Measurements from ENCODE around the gene TBC1D5.

The TBC1D5 gene

DNA sequence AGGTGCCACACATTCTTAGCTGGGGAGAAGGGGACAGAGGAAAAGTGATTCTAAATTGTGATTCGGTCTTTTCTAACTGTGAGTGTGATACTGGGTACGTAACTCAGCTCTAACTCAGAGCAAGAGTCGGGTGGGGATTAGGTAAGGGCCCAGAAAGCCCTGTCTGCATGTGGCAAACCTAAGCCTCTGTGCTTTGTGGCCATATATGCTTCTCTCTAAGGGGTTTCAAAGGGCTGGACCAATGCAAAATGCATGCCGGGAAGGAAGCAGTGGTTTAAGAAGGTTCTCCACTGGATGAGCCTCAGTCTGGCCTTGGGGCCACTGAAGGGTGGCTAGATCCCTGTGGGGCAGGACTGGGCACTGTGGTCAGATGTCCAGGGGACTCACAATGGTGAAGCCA lies 581.8 kb downstream of the TBC1D5 start:
- DNase-seq (ENCODE audit: low spot score), result no peak

DNA sequence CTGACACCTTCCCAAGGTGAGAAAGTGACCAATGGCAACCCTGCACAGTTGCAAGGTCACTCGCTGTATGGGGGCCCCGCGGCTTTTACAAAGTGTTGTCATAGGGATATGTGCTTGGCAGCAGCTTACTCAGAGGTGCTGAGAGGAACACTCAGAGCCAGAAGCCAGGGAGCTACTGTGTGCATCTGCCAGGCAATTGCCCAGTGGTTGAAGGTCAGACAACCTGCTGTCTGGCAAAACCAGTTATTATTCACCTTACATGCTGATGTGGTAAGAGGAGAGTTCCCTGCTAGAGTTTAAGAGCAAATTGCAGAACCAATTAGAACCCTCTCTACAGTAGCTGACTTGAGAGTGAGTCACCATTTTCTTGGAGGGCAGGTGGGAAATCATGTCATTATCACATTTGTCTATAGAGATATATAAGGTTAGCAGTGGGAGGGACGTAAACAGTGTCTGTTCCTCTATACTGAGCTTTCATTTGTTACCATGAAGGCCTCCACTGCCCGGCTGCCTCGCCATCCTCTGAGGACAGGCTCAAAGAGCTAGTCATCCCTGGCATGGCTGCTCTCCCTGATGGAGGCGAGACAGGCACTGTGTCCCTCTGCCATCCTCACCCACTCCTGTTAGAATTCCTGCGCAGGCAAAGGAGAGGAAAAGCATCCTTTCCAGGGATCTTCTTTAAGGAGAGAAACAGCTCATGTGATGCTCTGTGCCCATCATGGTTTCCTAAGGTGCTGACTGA lies 583.3 kb downstream of the TBC1D5 start:
- DNase-seq (ENCODE audit: low spot score), result no peak

DNA sequence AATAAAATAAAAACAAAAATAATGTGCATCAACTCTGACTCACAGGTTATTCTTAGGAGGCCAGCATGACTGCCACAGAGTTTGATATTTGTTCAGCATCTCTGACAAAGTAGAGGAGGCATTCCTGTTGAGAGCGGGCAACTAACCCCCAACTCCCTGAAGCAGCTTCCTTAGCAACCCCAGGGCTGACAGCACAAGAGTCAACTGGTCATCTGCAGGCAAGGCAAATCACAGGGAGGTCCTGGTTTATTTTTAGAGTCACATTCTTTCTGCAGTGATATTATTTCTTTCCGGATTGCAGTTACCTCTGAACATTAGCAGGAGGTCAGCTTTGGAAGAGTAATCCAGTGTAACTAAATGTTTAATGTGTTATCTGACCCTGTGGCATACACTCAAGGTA lies 584.7 kb downstream of the TBC1D5 start:
- no peak for DNase-seq (ENCODE audit: low spot score)

DNA sequence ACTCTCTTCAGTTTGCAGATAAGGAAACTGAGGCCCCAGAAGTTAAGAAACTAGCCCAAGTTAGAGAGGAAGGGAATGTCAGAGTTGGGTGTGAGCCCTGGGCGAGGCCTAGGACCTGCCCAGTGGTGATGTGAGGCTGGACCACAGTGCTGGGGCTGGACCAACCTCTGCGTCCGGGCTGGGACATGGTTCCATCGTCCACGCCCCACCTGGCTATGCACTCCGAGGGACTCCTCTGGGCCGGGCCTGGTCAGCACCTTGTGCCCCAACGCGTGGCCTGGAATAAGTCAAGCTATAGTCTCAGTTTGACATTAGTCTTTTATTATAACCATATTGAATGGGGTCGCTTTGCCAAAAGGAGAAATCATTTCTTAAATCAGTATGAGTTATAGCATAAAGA lies 585.6 kb downstream of the TBC1D5 start:
- DNase-seq (ENCODE audit: low spot score), result no peak

DNA sequence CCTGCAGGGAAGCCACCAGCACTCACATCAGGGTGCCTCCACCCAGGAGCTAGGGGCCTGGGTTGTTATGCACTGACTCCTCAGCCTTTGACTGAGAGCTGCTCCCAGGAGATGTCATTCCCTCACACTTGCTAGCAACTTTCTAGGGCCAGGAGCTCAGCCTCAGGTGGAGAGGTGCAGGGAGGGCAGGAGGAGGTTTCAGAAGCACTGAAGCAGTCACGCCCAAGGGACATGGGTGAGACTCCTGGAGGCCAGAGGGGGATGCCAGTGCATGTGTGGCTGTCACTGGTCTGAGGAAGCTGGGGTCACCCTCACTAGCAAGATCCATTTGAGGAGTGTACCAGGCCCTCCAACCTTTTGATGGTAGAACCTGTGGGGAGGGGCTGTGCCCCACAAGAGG lies 586.5 kb downstream of the TBC1D5 start:
- DNase-seq (ENCODE audit: low spot score), result no peak

DNA sequence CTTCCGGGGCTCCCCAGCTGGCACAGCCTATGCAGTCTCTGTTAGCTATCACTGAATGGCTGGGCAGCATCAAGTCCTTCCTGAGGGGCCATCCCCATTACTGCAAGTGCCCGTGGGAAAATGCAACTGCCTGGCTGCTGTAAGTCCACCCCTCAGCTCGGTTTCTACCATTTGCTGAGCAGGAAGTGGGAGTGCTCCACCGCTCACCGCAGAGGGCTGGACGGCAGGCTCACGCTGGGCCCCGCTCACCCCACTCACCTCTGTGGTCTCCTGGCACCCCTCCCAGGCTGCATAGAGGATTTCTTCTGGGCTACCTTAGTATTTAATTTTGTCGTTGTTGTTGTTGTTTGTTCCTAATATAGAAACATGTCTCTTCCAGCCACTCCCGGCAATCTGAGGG lies 587.5 kb downstream of the TBC1D5 start:
- DNase-seq (ENCODE audit: low spot score), result no peak

DNA sequence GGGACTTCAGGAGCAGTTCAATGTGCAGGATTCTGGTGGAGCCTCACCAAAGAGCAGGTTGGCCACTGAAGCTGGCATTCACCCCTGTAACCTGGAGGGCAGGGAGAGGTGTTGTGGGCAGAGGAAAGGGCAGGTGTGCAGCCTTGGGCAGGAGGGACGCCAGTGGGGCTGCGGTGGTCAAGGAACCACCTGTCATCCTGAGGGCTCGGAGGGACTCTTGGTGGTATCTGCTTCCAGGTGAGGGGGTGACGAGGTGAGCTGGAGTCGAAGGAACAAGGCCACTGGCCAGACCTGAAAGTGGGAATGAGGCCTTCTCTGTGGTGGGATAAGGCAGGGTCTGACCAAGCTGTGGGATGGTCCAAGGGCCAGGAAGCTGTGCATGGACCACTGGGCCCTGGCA lies 588.2 kb downstream of the TBC1D5 start:
- DNase-seq (ENCODE audit: low spot score), result no peak

DNA sequence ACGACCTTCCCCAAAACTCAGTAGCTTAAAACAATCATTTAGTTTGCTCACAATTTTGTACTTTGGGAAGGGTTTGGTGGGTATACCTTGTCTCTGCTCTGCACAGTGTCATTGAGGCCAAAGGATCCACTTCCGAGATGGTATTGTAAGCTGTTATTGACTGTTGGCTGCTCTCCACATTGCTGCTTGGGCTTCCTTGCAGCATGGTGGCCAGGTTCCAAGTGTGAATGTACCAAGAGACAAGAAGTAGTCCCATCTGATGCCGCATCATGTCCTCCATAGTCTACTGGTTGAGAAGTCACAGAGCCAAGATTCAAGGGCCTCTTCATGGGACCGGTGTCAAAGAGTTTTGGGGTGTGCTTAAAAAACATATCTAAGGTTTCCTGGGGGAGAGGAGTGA lies 589.2 kb downstream of the TBC1D5 start:
- DNase-seq (ENCODE audit: low spot score), result no peak

DNA sequence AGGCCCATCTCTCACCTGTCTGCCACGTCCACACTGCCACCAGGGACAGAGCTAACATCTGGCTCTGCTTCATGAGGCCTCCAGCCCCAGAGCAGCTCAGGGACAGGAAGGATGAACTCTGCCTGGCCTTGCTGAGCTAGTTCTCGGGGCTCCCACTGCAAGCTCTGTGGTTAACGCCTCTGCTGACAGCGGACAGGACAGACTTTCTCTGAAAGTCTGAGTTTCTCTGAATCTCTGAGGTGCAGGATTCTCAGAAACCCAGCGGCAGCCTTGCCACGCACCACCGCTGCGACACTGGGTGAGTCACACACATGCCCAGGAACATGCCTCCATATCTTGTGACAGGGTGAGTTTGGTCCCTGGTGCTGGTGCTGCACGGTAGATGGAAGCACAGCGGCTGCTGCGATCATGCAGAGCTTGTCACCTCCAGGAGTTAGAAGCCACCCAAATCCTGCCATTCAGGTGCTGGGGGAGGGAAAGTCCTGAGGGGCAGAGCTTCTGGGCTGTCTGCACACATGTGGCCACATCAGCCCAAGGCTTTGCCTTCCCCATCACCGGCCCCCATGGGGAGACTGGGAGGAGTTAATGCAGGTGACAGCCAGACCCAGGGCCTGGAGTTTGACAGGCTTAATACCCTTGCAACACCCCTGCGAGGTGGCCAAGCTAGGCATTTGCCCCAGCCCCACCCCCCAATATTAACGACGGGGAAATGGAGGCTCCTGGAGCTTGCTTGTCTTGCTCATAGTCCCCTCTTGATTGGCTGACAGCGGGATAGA lies 590.6 kb downstream of the TBC1D5 start:
- no peak for DNase-seq (ENCODE audit: low spot score)

DNA sequence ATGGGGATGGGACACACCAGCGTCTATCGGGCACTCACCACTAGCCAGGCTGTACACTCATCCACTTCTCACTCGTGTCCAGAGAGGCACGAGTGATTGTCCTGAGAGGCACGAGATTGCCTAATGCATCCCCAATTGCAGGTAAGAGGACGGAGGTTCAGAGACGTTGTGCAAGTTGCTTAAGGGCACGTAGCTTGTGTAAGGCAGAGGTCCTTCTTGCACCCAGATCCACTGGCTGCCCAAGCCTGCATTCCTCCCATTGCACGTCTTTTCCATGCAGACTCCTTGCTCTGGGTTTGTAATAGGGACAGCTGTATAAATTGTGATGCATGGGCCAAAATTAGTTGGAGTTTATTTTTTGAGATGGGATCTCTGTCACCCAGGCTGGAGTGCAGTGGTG lies 593.4 kb downstream of the TBC1D5 start:
- DNase-seq (ENCODE audit: low spot score), result no peak

DNA sequence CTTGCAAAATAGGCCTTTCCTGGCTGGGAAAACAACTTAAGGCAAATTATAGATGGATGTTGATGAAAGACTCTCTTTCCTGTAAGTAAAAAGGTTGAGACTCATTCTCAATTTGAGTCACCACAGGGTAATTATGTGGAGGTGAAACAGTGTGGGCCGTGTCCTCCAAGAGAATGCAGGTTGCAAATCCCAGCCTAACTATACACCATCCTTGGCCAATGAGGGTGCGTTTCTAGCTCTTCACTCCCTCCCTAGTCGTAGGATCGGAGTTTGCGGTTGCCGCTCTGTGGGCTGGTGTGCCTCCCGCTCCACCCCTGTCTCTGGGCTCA lies 597.8 kb downstream of the TBC1D5 start:
- no peak for DNase-seq (ENCODE audit: low spot score)

DNA sequence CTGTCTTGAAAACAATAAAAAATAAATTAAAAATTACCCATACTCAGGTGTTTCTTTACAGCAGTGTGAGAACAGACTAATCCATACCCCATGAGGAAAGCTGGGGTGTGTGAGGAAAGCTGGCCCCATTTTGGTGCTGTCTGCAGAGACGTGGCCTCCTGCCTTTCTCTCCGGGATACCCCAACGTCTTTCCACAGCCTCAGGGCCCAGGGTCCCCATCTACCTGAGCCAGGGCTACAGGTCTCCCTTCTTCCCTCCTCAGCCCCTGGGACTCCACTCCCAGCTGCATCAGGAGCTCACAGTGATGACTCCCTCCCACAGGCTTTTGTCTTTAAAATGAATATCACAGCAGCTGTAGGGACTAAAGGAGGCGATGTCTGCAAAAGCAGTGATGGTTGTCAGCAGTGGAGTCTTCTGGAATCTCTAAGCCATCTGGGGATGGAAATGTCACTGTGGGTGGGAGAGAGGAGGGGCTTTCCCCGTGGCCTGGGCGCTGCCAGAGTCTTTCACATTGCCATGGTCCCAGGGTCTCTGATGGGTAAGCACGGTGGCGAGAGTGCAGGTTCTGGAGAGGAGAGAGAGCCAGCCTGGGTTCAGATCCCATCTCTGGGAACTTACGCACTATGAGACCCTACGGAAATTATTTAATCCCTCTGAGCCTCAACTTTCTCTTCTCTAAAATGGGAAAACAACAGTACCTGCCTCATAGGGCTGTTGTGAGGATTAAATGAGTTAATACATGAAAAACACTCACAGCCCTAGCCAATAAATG lies 598.4 kb downstream of the TBC1D5 start:
- no peak for DNase-seq (ENCODE audit: low spot score)

DNA sequence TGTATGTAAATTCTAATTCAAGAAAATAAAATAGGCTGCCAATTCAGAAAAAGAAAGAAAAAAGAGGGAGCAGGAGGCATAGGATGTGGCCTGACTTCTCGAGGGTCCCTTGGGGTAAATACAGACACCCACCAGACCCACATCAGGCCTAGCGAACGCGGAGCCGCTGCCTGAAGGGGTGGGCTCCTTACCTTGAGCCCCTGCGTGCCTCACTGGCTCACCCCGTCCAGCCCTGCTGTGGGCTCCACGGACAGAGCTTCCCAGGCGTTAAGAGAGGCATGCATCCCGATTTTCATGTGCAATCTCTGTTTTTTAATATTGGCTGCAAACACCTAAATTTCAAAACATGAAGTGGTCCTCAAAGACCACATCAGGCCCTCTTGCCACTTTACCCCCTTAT lies 599.9 kb downstream of the TBC1D5 start:
- no peak for DNase-seq (ENCODE audit: low spot score)

DNA sequence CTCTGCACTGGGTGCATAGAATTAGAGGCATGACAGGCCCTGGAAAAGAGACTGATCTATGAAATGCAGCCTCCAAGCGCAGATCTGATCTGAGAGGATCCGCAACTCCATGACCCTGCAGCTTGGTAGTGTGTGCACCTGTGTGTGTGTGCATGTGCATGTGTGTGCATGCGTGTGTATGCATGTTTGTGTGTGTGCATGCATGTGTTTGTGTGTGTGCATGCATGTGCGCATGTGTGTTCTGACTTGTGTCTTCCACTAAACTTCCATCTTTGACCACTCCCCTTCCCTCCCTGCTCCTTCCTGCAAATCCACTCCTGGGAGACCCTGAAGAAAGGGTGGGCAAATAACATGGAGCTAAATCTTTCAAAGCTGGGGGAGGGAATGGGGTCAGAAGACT lies 600.7 kb downstream of the TBC1D5 start:
- DNase-seq (ENCODE audit: low spot score), result no peak

DNA sequence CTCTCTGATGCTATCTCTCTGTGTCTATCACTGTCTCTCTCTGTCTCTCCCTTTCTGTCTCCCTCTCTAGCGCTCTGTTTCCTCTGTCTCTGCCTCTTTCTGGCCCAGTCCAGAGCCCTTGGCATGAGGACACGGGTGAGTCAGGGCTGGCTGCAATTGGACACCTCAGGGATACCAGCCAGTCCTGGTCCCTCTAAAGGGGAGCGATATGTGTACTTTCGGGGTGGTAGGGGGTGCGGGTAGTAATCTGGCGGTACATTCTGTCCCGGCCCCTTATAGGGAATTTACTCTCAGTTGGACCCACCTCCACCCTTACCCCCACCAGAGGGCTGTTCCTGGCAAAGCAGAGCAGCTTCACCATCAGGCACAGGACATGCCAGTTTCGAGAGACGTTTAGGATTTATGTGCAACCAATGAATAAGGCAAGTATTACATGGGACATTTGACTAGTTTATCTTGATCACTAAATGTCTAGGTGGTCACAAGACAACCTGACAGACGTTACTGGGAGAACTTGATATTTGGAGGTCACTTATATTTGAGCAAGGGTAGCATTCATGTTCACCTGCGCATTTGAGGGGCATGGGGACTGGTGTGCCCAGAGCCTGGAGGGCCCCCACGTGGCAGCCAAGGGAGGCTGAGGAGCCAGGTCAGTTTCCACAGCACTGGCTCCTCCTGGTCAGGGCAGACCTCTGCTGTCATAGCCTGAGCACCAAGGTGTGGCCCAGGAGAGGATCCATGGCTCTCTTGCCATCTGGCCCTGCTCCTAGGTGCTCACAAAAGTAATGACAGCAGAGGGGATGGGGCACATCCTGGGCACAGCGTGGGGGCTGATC lies 601.5 kb downstream of the TBC1D5 start:
- DNase-seq (ENCODE audit: low spot score), result no peak

DNA sequence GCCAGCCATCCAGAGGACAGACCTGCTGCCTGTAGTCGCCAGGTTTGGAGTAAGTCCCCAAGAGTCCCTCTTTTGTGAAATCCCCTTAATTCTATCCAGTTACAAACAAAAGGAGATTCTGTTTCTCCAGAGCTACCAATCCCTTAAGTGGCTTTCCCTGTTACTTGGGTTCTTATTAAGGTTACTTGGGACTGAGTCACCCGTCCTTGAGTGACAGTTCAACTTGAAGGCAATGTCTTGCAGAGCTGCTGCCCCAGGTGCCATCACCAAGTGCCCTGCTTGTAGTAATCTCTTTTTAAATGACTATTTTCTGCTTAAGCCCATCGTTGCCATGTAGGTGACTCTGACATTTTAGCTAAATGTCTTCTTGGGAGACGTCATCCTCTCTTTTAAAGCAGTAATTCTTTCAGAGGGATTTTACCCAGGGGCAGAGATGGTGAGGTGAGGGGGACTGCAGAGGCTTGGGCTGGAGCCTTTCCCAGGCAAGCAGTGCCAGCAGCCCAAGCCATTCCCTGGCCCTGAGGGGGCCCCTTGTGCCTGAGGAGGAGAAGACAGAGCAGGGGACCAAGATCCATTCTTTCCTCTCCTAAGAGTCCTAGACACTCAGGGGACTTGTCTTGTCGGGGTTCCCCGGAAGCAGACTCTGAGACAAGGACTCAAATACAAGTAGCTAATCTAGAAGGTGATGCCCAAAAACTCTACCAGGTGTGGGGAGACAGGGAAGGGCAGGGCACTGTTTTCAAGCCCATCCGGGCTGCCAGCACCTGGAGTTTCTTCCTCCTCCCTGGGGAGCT lies 604.0 kb downstream of the TBC1D5 start:
- DNase-seq (ENCODE audit: low spot score), result no peak

DNA sequence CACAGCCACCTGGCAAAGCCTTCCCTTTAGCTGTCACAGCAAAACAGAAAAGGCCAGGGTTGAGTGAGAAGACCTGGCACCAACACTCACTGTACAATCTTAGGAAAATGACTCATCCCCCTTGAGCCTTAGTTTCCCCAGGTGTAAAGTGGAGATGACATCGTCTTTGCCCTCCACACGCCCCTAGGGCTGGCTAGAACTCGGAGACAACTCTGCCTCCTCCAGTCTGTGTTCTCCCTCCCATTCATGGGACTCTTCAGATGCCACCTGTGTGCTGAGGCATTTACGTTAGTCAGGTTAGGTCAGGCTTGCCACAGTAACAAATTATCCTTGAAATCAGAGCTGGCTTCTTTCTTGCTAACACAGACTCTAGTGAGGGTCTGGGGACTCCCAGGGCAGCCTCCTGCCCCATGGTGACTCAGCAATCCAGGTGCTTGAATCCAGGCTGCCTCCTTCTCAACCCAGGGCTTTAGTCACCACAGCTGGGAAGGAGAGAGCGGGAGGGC lies 605.1 kb downstream of the TBC1D5 start:
- DNase-seq (ENCODE audit: low spot score), result no peak

DNA sequence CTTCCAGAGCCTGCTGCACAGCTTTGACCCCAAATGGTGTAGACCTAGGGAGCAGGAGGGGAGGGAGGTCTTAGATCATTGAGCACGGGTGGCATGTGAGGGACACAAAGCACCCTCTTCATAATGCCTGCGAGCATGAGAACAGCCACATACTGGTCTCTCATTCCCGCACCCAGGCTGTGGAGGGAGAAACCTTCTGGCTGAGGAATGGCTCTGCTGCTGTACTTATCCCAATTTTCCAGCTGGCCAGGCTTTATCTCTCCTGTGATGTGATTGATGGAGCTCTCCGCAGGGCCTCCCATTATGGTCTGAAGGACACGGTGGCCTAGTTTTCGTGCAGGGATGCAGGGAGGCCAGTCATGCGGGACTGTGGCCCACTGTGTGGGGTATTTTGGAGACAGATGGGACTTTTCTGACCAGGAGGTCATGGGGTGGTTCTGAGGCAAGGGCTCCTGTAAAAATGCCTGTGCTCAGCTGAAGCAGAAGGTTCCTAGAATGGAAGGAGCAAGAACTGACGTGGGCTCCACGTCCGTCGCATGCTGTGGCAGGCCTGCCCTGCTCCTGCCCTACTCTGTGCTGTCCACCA lies 606.2 kb downstream of the TBC1D5 start:
- no peak for DNase-seq (ENCODE audit: low spot score)

DNA sequence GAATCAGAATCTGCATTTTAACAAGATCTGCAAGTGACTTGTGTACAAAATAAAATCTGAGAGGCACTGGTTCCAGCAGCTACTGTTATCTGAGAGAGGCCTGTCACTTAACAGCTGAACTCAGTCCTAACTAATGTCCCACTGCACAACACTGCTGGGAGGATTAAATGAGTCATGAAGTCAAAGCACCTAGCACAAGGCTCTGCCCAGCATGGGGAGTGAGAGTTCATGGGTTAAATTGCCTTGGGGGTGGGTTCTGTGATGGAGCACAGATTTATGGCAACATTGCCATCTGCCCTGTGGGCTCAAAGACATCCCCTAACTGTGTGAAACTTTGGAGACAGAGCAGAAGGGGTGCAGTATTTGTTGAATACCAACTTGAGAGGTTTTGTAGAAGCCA lies 606.7 kb downstream of the TBC1D5 start:
- DNase-seq (ENCODE audit: low spot score), result no peak

DNA sequence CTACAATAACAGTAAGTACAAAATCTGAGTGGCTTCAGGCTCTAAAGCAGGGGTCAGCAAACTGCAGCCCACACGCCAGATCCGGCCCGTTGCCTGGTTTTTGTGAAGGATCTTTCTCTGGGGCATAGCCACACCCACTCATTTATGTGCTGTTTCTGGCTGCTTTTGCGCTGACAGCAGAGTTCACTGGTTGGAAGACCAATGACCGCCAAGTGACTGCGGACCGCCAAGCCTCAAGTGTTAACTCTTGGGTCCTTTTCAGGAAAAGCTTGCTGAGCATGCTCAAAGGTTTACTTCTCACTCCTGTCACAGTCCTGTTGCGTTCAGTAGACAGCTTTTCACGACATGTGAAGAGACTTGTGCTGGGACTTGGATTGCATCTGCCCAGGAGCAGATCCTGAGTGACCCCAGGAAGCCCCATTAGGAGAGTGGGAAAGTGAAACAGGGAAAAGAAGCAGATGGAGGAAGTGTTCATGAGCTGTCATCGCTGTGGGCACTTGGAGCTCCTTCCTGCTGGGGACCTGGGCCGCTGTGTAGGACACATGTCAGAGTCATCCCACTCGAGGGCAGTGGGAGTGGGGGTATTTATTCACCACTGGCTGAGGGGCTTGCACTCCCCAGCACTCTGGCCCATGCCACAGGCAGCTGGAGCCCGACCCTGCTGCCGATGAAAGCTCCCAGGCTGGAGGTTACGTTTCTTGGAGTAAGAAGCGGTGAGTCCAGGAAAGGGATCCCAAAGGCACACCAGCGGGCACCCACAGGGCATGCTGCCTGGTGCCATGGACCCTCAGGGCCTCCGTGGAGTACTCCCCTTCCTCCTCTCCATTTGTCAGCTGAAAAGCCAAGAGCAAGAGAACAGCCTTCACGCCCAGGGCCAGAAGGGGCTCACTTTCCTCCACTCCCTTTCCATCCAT lies 608.5 kb downstream of the TBC1D5 start:
- no peak for DNase-seq (ENCODE audit: low spot score)

Data from globus pallidus (tissue), 1 donor.